NCI-H69 (cell line): Measurements from ENCODE around the gene WARS2.

Source experiments
- DNase-seq: peaks from one replicate; lab custom pipeline; 2025; lab: John Stamatoyannopoulos, UW

Gene WARS2

DNA sequence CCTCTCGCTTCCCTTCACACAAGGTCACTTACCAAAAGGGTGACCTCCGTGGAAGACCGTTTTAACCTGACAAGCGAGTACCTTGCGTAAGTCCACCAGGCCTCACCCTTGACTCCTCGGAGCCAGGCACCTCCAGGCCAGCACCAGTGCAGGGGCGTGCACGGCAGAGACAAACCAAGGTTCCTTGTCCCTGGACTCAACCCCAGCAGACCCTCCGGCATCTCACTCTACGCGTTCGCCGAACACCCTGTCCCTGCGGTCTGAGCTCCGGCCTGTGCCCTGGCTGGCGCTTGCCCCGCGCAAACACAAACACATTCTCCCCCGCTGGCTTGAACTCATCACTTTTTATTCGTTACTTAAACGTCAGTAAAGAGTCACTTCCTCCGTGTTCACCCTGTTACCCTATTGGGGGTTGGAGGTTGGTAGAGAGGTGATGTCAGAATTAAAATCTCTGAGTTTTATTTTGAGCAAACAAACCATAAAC, 156.9 kb downstream of the WARS2 start:
- DNase-seq: no peak

DNA sequence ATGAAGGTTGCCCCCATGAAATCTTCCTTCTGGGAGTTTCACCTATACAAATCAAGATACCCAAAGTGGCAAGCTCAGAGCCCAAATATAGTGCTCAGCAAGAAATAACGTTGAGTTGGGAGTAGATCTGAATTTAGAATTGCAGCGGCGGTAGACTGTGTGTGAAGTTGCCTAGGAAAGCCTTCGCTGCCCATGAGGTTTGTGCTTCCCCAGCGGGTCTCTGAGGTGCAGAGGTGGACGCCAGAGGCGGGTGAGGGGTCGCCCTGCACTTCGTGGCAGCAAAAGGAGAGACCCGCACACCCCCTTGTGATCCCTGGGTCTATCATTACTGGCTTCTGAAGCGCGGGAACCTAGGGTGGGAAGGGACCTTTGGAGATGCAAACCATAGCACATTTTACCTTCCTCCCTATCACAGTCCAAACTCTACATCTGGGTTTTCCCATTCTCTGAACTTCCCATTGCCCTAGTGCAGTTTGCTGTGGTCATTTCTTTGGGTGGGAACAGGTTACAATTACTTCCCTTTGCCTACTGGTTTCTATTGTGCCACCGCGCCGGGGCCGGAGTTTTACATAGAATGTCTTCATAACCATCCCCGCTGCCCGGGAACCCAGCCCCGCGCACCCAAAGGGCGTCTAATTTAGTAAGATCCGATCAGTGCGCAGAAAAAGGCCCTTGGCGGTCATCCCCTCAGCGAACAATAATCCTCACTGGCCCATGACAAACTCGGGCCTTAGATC, 157.5 kb downstream of the WARS2 start:
- DNase-seq: no peak

DNA sequence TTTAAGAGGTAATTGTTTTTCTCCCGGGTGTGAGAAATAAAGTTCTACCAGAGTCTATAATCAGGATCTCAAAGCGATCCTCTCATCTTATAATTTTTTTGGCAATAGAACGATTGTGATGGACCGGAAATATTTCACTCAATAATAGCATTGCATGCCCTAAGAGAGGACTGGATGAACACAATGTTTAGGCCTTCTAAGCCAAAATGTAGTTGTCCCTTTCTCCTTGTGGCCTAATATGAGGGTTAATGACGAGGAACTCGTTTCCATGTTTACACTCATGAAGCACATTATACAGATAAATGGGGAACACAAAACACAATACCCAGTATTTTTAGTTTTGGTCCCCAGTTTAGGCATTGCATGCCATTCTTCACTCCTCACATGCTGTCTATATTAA, 158.2 kb downstream of the WARS2 start:
- DNase-seq: no peak

- DNase-seq: no peak
Observed at GRCh38 chr1:118981436-118981835, 159.0 kb downstream of the WARS2 start.
